Right lobe of liver (tissue), 4 donors: Measurements from ENCODE around the gene RAD51AP1.

Experiments used
- CTCF ChIP-seq, 4 donors: fragments of 200-600 bp in 3 of 4; fragments of 450-650 bp in 1 of 4; IDR thresholded peaks; one replicate each; pipeline versions ENCODE4 v1.5.1 to v1.8.0; 2016 to 2022; ENCODE audit warnings: antibody characterized with exemption in 4 of 4, mild to moderate bottlenecking in 2 of 4
- POLR2A ChIP-seq: fragments of 450-650 bp; IDR thresholded peaks from one replicate; pipeline ENCODE4 v1.6.1; 2017; ENCODE audit warnings: antibody characterized with exemption, mild to moderate bottlenecking
- donor health status: DM: no; HTN: no; CAD: no.
- donor health status: DM: no; HTN: no; CAD: no.
- donor health status: DM: no; HTN: yes; CAD: no.

- TF ChIP-seq POLR2A: no peak
- TF ChIP-seq CTCF (IDR thresholded peaks at IDR 0.05): no peak
These were observed 51.3 kb downstream of the RAD51AP1 start for GRCh38 chr12:4589941-4590340.
